AG09319 (cell line): Measurements from ENCODE around the gene KIAA1614.

ENCODE experiments used
- DNase-seq: peaks from one replicate; pipeline ENCODE4 v3.0.0-alpha.2; 2010; ENCODE audit warnings: low read depth; ENCODE audit errors: extremely low read depth
- TF ChIP-seq, protein P1 (sequence below): IDR thresholded peaks from 2 replicates; pipeline ENCODE4 v1.5.1; 2011; ENCODE audit warnings: low read depth, mild to moderate bottlenecking, inconsistent platforms, low read length, moderate library complexity

KIAA1614 gene

GRCh38 chr1:180887841-180888240 is 24.9 kb upstream of the KIAA1614 start:
- TF ChIP-seq, protein P1, sequence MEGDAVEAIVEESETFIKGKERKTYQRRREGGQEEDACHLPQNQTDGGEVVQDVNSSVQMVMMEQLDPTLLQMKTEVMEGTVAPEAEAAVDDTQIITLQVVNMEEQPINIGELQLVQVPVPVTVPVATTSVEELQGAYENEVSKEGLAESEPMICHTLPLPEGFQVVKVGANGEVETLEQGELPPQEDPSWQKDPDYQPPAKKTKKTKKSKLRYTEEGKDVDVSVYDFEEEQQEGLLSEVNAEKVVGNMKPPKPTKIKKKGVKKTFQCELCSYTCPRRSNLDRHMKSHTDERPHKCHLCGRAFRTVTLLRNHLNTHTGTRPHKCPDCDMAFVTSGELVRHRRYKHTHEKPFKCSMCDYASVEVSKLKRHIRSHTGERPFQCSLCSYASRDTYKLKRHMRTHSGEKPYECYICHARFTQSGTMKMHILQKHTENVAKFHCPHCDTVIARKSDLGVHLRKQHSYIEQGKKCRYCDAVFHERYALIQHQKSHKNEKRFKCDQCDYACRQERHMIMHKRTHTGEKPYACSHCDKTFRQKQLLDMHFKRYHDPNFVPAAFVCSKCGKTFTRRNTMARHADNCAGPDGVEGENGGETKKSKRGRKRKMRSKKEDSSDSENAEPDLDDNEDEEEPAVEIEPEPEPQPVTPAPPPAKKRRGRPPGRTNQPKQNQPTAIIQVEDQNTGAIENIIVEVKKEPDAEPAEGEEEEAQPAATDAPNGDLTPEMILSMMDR, result no peak
- DNase-seq, result no peak

DNA sequence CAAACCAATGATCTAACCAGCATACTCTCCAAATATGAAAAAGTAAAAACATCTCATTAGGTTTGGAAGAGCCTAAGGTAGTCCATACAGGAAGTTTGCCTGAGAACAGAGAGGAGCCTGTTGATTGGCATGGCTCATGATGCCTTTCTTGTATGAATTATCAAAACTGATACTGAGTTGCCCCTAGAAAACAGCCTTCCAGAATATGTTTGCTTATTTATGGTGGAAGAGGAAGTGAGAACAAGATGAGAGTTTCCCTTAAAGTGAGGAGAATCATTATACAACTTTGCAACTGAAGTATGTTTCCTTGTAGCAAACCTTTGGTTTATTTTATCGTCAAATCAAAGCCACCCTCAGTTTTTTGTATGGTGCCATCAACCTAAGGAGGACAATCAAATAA is 23.8 kb upstream of the KIAA1614 start:
- TF ChIP-seq, protein P1, result no peak
- DNase-seq, result no peak

GRCh38 chr1:180889325-180889724 is 23.4 kb upstream of the KIAA1614 start:
- DNase-seq, result no peak
- TF ChIP-seq, protein P1, result no peak

- DNase-seq, result no peak
- TF ChIP-seq, protein P1, result no peak
These were observed 20.4 kb upstream of the KIAA1614 start for GRCh38 chr1:180892272-180892671.

DNA sequence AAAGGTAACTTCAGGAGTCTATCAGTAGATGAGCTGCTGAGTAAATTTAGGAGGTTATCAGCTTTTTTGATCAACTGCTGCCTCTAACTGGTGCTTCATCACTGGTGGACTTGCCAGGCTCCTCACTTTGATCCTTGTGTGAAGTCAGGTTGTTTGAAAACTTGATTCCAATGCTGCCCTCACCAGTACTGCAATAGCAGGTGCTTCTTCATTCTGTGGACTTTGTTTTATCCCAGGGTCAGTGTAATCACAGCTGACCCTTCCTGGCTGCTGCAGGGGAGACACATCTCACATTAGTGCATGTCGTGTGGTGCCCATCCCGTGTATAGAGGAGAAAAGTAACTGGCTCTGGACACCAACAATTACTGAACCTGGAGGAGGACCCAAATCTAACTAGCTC is 20.0 kb upstream of the KIAA1614 start:
- no peak for DNase-seq
- TF ChIP-seq, protein P1, result no peak

DNA sequence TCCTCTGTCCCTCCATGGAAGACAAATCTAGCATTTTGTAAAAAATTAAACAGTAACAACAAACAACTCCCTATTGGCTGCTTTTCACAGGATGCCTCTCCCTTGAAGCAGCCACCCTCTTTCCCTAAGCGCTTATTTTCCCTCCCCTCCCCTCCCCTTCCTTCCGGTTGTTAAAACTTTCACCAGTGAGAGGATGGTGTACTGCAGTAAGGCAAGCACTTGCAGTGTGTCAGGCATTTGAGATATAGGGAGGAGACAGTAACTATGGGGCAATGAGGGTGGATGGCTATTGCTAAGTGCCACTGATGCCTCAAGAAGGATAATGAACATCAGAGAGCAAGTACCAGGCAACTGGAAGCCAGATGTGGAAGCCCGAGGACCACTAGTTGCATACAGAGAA is 19.1 kb upstream of the KIAA1614 start:
- DNase-seq, result no peak
- TF ChIP-seq, protein P1, result no peak

- no peak for DNase-seq
- TF ChIP-seq, protein P1, result no peak
These were observed 16.5 kb upstream of the KIAA1614 start for GRCh38 chr1:180896161-180896560.
